ENCODE measurements around the gene PSTPIP1.

- TF ChIP-seq CTCF (conservative IDR thresholded peaks at IDR 0.05; ENCODE audit: low read depth, low read length) (no peak), EZH2phosphoT487 (IDR thresholded peaks at IDR 0.05; ENCODE audit: borderline replicate concordance, low read length) (no peak)
These were observed 14.2 kb downstream of the PSTPIP1 start for GRCh38 chr15:77009176-77009575.
